NK-92 (cell line): ENCODE measurements around the gene ADAMTSL3.

Source experiments
- DNase-seq: peaks from one replicate; lab custom pipeline; 2025; ENCODE audit not compliant: unreplicated experiment; lab: John Stamatoyannopoulos, UW

The ADAMTSL3 gene

GRCh38 chr15:83818591-83818990 is 164.7 kb downstream of the ADAMTSL3 start:
- DNase-seq, result no peak

GRCh38 chr15:83830381-83830780 is 176.5 kb downstream of the ADAMTSL3 start:
- no peak for DNase-seq

DNA sequence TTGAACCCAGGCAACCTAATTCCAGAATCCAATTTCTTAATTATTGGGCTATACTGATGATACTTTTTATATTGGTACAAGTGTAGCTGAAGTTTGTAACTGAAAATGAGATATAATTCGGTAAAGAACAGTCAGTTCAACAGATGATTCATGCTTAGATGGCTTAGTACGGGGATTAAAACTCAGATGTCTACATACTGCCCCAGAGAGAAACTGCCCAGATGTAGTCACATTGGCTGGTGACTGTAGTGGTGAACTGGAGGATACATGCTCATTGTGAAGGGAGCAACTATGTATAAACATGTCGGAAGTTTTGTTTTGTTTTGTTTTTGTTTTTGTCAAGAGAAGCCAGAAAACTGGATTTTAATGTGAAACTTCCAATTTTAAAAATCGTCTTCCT is 179.6 kb downstream of the ADAMTSL3 start:
- DNase-seq, result no peak

DNA sequence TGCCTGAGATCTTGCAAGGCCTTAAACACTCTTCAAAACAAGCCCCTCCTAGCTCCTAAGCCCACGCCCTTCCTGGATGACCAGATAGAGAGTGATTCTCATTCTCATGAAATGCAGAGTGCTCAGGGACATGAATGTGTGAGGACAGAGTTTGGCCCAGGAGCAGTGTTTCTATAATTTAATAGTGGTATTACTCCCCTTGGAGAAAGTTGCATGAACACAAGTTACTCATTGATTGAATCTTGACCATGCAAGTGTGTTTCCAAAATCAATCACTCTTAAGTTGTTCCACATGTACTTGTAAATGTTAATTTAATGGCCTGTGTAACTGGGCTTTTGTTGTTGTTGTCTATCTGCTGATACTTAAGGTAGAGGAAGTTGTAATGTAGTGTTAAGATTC is 181.6 kb downstream of the ADAMTSL3 start:
- DNase-seq, result no peak

GRCh38 chr15:83837945-83838571 is 184.1 kb downstream of the ADAMTSL3 start:
- DNase-seq, result no peak

DNA sequence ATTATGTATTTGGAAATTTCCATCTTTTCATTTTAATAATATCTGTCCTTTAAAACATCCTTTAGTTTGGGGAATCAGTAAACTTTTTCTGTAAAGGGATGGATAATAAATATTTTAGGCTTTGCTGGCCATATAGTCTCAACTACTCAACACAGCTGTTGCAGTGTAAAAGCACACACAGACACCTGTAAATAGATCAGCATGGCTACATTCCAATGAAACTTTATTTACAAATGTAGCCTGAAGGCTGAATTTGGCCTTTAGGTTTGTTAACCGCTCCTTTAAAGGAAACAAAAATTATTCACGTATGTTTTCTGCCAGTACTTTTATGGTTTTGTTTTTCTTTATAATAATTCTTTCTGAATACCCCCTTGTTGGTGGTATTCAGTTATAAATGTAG is 184.8 kb downstream of the ADAMTSL3 start:
- DNase-seq, result no peak

GRCh38 chr15:83842281-83842680 is 188.4 kb downstream of the ADAMTSL3 start:
- no peak for DNase-seq

- no peak for DNase-seq
These were observed 189.5 kb downstream of the ADAMTSL3 start for GRCh38 chr15:83843471-83843871.

DNA sequence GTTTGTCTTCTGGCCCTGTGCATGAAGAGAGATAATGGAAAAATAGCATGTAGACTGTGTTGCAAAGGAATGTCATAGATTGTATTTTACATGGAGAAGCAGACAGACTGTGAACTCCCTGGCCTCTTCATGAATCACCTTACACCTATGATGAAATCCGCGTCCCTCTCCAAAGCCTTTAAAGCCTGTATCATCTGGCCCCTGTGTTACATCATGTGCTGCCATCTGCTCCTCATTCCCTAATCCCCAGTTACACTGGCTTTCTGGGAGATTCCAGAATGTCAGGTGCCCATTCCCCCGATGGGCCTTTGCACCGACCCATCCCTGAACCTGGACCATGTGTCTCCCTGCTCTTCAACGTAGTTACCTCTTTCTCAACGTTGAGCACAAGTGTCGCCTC is 190.8 kb downstream of the ADAMTSL3 start:
- DNase-seq, result no peak

DNA sequence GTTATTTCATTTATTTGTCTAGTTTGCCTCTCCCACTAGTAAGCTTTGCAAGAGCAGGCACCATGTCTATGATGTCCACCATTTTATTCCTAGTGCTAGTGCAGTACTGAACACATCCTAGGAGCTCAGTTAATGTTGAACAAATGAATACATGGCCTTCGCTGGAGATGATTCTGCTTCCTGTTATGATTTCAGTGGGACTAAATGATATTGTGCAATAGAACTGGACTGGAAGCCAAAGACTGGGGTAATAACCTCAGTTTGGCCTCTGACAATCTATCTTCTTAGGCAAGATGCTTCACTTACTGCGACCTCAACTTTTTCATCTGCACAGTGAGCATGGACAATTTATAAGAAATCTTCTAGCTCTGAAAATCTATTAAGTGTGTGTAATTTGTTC is 191.3 kb downstream of the ADAMTSL3 start:
- no peak for DNase-seq

- DNase-seq, result no peak
These were observed 192.9 kb downstream of the ADAMTSL3 start for GRCh38 chr15:83846847-83847246.

DNA sequence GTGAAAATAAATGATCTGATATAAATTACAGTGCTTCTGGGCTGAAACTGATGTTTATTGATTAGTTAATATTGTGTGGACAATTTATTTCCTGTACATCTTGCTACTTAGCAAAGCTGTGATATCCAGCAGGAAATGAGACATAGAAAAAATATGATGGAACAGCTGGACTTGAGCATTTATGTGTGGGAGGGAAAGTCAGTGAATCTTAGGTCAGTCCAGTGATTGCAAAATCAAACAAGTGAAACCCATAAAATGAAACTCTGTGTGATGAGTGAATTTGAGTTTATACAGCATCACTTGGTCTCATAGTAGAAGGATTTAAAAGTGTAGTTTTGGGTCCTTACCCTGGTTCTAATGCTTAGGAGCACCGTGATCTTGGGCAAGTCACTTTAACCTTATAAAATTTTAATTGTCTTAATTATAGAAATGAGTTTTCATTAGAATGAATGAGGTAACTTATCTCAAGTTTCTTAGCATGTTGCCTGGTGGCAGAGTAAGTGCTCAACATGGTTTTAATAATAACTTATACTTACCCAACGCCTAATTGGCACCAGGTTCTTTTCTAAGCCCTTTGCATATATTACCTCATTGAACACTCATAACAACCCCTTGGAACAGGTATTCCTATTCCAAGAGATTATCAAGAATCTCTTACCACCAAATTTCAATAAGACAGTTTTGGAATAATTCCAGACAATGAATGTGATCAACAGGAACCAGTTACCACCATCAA is 194.6 kb downstream of the ADAMTSL3 start:
- no peak for DNase-seq

DNA sequence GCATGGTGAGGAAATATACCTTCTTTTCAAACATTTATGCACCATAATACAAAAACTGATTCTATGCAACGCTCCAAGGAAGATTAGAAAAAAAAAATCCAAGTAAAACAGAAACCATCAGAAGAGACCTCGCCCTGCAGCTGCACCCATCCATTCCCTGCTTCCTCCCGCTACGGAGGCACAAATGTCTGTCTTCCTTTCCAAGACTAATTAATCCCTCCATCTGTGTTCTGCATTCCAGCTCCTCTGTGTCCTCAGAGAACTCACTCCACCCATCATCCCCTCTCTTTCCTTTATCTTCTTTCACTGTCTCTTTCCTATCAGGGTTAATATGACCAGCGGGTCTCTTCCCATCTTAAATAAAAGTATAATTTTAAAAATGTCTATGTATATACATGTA is 196.1 kb downstream of the ADAMTSL3 start:
- DNase-seq, result no peak

- no peak for DNase-seq
These were observed 196.8 kb downstream of the ADAMTSL3 start for GRCh38 chr15:83850501-83851245.

- no peak for DNase-seq
These were observed 199.3 kb downstream of the ADAMTSL3 start for GRCh38 chr15:83853232-83853631.

DNA sequence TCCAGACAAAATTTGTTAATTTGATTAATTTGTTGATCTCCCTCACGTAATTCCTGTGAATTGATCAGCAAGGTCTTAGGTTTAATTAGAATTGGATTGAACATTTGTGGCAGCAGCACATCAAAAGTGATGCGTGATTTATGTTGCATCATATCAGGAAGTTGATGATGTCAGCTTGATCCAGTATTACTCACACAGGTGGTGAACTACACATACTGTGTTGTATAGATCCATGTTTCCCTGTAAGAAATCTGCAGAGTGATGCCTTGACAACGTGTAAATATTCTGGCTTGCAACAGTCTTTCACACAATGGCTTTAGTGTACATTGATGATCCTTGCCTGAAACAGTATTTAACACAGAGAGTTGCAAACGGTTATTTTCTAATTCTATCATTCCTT is 200.4 kb downstream of the ADAMTSL3 start:
- no peak for DNase-seq

GRCh38 chr15:83854950-83855707 is 201.2 kb downstream of the ADAMTSL3 start:
- DNase-seq, result no peak

DNA sequence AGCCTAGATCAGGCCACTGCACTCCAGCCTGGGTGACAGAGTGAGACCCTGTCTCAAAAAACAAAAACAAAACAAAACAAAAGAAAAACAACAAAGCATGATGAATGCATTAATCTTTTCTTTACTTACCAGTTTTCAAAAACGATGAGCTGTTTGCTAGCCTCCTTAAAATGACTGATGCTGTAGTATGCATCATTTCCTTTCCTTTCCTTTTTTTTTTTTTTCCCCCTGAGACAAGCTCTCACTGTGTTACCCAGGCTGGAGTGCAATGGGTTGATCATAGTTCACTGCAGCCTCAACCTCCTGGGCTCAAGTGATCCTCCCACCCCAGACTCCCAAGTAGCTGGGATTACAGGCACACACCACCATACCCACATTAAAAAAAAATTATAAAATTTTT is 202.0 kb downstream of the ADAMTSL3 start:
- no peak for DNase-seq

DNA sequence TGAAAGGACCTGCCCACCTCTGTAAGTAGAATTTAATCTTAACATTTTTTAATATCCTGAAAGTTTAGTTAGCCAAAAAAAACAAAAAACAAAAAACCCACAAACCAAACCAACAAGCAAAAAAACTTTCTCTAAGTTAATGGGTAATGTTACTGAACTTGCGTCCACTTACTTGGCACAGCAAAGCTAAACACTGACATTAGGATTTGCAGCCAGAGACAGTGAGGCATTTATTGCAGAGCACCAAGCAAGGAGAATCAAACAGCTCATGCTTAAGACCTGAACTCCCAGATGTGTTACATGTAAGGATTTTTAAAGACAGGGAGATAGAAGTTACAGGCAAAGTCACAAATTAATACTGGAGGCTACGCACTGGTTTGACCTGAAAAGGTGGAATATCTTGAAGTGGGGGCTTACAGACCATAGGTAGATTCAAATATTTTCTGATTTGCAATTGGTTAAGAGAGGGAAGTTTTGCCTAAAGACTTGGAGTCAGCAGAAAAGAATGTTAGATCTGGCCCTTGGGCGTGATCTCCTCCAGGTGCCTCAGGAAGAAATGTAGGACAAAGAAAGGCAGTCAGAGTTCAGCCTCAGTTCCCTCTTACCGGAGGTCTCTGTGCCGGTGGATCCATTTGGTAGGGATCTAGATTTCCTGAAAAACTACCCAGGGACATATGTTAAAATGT is 205.0 kb downstream of the ADAMTSL3 start:
- DNase-seq, result no peak

- no peak for DNase-seq
These were observed 212.8 kb downstream of the ADAMTSL3 start for GRCh38 chr15:83866692-83867091.

DNA sequence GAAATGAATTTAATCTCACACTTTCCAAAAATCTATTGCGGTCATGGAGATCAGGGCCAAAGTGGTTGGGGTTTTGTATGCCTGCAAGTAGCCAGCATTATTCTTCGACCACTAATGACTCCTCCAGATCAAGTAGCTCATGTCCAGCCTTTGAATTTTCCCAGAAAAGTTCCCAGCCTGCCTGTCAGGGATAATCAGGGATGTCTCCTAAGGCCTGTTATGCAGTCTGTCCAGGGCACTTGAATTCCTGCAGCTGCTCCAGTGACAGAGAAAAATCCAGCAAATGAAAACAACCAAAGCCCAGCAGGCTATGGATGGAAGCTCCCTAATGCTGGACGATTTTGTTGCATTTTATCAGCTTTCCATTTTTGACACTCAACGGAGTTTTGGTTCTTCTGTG is 215.4 kb downstream of the ADAMTSL3 start:
- no peak for DNase-seq
